ENCODE measurements around the gene NRXN3.
A peak's percentile ranks its signal among the peaks of the same experiment; 100 is the strongest.

NRXN3 gene

GRCh38 chr14:78705989-78706388 is 535.8 kb downstream of the NRXN3 start:
- DNase-seq = no peak

DNA sequence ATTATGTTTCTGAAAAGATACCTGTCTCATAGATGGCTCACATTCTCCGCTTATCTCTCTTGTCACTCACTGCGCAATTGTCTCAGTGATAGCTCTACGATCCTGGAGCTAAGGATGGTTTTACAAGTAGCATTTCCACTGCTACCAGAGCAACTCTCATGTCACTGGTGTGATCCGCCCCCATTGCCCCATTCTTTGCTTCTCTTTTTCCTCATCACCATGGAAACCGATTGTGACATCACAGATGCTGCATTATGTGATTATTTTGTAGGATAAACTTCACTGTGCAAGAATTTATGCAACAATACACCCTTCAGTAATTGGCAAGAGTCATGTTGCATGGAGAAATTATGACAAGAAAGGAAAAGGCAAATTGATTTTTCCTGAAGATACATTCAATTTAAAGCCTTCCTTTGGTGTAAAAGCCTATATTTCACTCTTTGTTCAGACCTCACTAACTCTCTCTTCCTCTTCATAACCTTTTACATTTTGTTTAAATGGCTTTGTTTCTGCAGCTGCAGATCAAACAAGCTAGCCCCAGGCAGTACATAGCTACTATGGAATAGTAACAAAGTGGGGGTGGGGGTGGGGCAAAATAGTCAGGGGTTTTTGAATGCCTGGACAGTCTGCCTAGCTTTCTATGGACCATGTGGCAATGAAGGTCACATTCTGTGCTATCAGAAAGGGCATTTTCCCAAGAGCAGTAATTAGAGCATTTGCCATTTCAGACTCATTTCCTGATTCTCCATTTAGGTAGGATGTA is 539.8 kb downstream of the NRXN3 start:
- DNase-seq = peak in 14 of 56 donors; percentile 1 to 56 (median 14)

- no peak for DNase-seq
Measured at GRCh38 chr14:78710963-78711362, 540.8 kb downstream of the NRXN3 start.

- no peak for DNase-seq
Measured at GRCh38 chr14:78713716-78714115, 543.5 kb downstream of the NRXN3 start.

DNA sequence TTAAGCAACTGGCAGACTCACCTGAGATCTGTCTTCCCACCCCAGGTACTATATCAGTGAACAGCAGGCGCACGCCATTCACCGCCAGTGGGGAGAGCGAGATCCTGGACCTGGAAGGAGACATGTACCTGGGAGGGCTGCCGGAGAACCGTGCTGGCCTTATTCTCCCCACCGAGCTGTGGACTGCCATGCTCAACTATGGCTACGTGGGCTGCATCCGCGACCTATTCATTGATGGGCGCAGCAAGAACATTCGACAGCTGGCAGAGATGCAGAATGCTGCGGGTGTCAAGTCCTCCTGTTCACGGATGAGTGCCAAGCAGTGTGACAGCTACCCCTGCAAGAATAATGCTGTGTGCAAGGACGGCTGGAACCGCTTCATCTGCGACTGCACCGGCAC is 544.5 kb downstream of the NRXN3 start:
- no peak for DNase-seq

GRCh38 chr14:78721756-78722480 is 551.7 kb downstream of the NRXN3 start:
- DNase-seq = no peak

GRCh38 chr14:78725086-78725485 is 554.9 kb downstream of the NRXN3 start:
- DNase-seq = no peak

- no peak for DNase-seq
Measured at GRCh38 chr14:78737116-78737515, 566.9 kb downstream of the NRXN3 start.

DNA sequence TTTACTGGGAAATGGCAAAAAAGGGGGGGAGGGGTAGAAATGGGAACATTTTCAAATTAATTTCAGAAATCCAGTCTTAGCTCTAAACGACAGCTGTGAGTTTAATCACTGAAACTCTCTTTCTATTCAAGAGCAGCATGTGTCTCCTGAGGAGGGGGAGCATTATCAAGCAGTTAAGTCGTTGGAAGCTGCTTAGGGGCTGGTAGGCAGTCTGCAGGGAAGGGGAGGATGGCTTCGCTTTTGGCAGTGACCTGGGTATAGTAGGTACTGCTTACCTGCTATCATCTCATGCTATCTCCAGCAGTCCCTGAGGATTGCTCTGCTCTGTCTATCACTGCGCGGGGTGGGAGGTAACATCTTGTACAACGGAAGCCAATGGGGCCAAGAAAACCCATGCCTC is 567.4 kb downstream of the NRXN3 start:
- no peak for DNase-seq

DNA sequence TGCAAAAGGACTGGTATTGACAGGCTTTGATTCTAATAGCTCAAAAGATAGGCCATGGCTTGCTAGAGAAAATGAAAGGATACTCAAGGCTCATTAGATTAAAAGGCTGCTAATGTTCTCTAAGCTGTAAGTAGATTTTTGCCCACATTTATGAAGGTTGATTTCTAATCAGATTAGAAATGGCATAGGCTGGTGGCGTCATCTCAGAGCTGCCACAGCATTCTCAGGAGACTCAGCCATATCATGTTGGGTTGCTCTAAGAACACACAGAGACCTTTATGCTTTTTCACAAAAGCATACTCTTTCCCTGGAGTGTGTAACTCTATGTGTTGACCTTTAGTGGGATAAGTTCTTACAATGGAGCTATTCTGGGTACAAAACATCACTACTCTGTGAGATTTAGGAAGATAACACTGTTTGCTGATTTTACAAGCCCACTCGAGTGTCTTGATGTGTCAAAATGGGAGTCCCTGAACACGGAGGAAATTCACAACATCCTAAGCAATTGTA is 576.0 kb downstream of the NRXN3 start:
- no peak for DNase-seq

- DNase-seq = no peak
Measured at GRCh38 chr14:78747813-78748212, 577.6 kb downstream of the NRXN3 start.

DNA sequence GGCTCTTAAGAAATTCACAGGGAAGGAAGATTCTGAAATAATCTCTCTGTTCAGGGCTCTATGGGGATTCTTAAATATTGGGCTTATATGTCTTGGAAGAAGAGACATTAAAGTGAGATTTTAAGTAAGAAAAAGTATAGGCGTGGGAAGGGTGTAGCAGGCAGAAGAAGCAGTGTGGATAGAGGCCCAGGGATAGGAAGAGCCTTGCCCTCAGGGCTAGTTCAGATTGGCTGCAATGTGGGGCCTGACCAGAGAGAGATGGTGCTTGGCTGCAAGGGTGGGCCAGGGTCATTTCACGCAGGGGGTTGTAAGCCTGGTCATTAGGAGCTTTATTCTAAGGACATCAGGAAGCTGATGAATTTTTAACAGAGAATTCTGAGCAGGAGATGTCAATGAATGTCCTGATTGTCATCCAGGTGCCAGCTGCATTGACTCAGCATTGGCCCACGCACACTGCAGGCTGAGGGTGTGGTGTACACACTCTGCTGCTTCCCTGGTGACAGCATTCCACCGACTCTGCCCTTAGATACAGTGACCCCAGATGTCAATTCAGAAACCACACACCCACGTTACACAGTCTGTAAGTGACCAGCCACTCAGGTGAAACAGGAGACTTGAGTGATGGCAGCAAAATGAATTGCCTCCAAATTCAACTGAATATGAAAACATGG is 582.5 kb downstream of the NRXN3 start:
- peak in 29 of 56 donors; percentile 1 to 64 (median 18) for DNase-seq

GRCh38 chr14:78754059-78754458 is 583.9 kb downstream of the NRXN3 start:
- no peak for DNase-seq

DNA sequence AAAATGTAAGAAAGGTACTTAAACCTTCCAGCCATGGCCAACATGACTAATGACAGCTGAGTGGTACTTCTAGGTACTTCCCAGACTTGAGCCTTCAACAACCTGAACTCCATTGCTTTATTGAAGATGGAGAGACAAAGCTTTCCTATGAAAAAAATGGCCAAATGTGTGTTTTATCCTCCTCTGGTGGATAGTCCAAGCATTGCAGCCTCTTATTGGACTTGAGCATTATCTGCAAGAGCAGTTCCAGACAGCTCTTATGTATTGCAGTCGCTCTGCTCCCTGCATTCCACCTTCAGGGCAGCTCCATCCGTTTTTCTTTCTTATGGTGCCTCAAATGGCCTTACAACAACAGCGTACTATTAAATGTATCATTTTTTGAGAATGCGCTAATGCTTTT is 588.2 kb downstream of the NRXN3 start:
- DNase-seq = peak in 14 of 56 donors; percentile 1 to 34 (median 10)

GRCh38 chr14:78762331-78762730 is 592.2 kb downstream of the NRXN3 start:
- DNase-seq = no peak

- no peak for DNase-seq
Measured at GRCh38 chr14:78763746-78764145, 593.6 kb downstream of the NRXN3 start.

GRCh38 chr14:78764240-78764639 is 594.1 kb downstream of the NRXN3 start:
- DNase-seq = no peak

DNA sequence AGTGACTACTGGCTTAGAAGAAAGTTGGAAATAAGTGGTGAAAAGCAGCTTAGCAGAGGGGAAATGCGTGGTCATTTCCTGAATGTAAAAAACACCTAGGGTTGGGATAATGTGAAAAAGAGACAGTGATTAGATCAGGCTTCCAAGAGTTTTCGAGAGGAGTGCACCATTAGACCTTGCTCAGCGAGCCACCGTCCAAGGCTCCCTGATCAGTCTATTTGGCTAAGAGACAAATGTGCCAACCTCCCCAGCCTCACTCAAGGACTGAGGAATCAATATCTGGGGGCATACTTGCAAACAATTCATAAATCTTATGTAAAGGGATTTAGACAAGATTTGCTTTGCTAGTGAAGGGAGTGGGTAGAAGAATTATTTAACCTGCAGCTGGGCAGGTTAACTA is 594.5 kb downstream of the NRXN3 start:
- DNase-seq = no peak

GRCh38 chr14:78767436-78767835 is 597.3 kb downstream of the NRXN3 start:
- DNase-seq = no peak

- DNase-seq = no peak
Measured at GRCh38 chr14:78782551-78782950, 612.4 kb downstream of the NRXN3 start.

DNA sequence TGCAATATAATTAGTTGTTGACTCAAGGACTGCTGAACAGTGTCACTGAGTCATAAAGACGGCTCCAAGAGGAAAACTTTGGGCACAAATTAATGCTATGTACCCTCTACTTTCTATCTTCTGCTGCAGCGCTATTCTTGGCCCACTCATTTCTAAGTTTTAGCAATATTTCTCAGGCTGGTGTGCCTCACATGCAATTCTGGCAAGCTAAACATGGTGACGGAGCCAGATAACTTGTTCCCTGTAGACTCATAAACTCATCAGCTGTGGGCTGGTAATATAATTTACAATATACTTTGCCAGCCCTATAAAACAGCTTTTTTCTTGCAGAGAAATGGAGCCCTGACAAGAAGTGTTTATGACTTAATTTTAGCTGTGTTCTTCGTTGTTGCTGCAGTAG is 615.1 kb downstream of the NRXN3 start:
- no peak for DNase-seq
